ENCODE data around the gene VHLL. TPM values are rescaled to one million over a fixed set of nuclear protein-coding genes. Genes with fewer than 3 reads are reported as not detected.

Gene VHLL
- total RNA-seq, 1 donor: not detected

DNA sequence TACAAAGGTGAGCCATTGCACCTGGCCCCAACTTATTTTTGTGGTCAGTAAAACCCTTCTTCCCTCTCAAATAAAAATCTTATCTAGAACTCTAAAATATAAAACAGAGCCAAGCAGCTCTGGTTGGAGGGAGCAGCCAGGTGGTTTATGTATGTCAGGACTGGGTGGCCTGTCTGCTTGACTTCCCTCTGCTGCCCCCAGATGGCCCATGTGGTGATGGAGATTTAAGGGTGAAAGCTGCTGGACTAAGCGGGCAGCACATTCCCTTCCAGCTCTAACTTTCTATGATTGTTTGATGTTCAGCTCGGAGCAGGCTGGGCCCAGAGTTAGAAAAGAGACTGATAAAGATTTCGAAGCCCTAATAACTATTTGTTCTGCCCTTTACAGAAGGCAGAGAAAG is 39.3 kb downstream of the VHLL start:
- TF ChIP-seq, protein P1, sequence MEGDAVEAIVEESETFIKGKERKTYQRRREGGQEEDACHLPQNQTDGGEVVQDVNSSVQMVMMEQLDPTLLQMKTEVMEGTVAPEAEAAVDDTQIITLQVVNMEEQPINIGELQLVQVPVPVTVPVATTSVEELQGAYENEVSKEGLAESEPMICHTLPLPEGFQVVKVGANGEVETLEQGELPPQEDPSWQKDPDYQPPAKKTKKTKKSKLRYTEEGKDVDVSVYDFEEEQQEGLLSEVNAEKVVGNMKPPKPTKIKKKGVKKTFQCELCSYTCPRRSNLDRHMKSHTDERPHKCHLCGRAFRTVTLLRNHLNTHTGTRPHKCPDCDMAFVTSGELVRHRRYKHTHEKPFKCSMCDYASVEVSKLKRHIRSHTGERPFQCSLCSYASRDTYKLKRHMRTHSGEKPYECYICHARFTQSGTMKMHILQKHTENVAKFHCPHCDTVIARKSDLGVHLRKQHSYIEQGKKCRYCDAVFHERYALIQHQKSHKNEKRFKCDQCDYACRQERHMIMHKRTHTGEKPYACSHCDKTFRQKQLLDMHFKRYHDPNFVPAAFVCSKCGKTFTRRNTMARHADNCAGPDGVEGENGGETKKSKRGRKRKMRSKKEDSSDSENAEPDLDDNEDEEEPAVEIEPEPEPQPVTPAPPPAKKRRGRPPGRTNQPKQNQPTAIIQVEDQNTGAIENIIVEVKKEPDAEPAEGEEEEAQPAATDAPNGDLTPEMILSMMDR (IDR thresholded peaks at IDR 0.05; ENCODE audit: insufficient read depth, low read depth, low read length): peak; percentile 21
- no peak overlapping the region for H3K4me3 ChIP-seq (ENCODE audit: low read depth, low read length)
- DNase-seq (ENCODE audit: low read depth): peak; percentile 28

DNA sequence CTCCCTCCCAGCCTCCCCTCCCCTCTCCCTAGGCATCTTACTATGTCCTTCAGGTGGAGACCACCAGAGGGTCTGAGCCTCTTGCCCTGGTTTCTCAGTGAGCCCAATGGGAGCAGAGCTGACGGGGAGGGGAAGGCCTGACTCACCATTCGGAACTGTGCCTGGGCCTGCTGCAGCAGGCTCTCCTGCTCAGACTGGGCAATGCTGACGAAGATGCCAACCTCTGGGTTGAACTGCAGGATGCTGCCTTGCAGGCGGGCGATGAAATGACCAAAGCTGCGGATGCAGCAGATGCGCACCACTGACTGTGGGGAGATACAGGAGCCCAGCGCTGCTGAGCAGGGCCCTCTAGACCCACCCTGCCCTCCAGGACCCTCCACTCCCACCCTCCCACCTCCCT is 40.2 kb downstream of the VHLL start:
- TF ChIP-seq, protein P1 (IDR thresholded peaks at IDR 0.05; ENCODE audit: insufficient read depth, low read depth, low read length): no peak
- DNase-seq (ENCODE audit: low read depth): no peak
- no peak overlapping the region for H3K4me3 ChIP-seq (ENCODE audit: low read depth, low read length)

DNA sequence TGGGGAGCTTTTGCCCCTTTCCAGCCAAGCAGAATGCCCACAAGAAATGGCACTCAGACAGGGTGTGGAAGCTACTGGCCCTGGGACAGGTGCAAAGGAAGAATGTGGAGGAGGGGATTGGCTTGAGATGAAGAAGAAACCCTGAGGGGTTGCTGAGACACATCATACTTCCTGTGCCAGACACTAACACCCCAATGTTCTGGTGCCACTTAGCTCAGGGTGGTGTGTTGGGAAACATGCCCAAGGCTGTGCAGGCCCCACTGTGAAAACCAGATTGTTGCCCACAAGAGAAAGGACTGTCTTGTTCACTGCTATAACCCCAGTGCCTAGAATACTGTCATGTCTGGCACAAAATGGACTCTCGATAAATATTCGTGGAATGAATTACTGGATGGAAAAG is 41.4 kb downstream of the VHLL start:
- TF ChIP-seq, protein P1 (IDR thresholded peaks at IDR 0.05; ENCODE audit: insufficient read depth, low read depth, low read length): no peak
- H3K4me3 ChIP-seq (ENCODE audit: low read depth, low read length): no peak overlapping the region
- no peak for DNase-seq (ENCODE audit: low read depth)

DNA sequence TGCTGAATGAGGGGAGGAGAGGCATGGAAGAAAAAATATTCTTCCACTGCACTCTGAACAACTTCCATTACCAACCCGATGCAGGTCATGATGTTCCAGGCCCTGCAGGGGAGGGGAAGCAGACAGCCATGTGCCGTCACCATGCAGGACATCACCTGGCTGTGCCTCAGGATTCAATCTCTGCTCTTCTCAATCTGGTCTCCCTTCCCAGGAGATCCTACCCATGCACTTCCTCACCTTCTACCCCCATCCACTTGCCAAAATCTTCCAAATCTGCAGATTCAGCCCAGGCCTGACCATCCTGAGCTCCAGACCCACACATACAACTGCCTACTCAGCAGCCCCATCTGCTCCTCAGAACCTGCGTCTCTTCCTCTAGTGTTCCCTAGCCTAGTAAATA is 45.5 kb downstream of the VHLL start:
- H3K4me3 ChIP-seq (ENCODE audit: low read depth, low read length): no peak overlapping the region
- DNase-seq (ENCODE audit: low read depth): no peak
- TF ChIP-seq, protein P1 (IDR thresholded peaks at IDR 0.05; ENCODE audit: insufficient read depth, low read depth, low read length): no peak

DNA sequence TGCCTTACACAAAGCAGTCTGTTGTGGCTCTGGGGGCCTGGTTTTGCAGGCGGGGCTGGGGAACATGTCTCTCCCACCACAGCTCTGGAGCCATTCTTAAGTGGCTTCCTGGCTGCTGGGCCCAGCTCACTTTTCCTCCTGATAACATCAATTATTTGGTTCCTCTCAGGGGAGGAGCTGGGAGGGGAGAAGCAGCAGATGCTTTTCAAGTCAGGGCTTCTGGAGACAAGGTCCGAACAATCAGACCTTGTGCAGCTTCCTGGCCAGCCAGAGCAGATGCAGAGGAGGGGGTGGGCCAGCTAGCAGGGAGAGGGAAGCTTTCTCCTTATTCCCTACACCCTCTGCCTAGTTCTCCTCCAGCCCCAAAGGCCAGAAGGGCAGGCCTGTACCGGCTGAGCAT is 47.6 kb downstream of the VHLL start:
- TF ChIP-seq, protein P1 (IDR thresholded peaks at IDR 0.05; ENCODE audit: insufficient read depth, low read depth, low read length): no peak
- no peak for DNase-seq (ENCODE audit: low read depth)
- no peak overlapping the region for H3K4me3 ChIP-seq (ENCODE audit: low read depth, low read length)

DNA sequence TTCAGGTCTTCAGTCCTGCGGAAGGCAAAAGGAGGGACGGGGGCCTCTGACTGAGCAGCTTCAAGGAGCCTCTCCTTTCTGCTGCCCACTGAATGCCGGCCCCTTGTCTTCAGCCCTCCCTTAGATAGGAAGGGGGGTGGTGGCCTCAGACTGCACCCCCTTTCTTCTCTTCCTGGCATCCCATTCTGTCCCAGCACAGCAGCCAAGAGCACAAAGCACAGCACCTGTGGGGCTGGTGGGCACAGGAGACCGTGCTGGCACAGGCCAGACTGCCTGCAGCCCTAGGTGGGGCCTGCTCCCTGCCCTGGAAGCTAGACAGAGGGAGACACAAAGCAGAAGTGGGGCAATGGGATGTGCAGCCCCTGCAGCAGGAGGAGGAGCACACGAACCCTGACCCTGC is 49.5 kb downstream of the VHLL start:
- no peak for DNase-seq (ENCODE audit: low read depth)
- TF ChIP-seq, protein P1 (IDR thresholded peaks at IDR 0.05; ENCODE audit: insufficient read depth, low read depth, low read length): no peak
- H3K4me3 ChIP-seq (ENCODE audit: low read depth, low read length): no peak overlapping the region

Other genes with a start within 250 kb of the VHLL start
- 13.5 and 20.3 TPM in 2 replicates for gene UBQLN4, start 245.5 kb downstream of the VHLL start, total RNA-seq
- gene LAMTOR2, start 244.5 kb downstream of the VHLL start, total RNA-seq: 38.3 and 40.6 TPM in 2 replicates
- not detected in 2 replicates for gene RAB25, start 238.1 kb downstream of the VHLL start, total RNA-seq
- 1.7 and 1.9 TPM in 2 replicates for gene MEX3A, start 216.8 kb downstream of the VHLL start, total RNA-seq
- 694 and 1,059 TPM in 2 replicates for gene LMNA, start 184.6 kb downstream of the VHLL start, total RNA-seq
- 0.43 and 0.64 TPM in 2 replicates for gene SEMA4A, start 145.7 kb downstream of the VHLL start, total RNA-seq
- 17.1 and 18.6 TPM in 2 replicates for gene SLC25A44, start 105.2 kb downstream of the VHLL start, total RNA-seq
- 30.2 and 50.9 TPM in 2 replicates for gene PMF1, start 86.3 kb downstream of the VHLL start, total RNA-seq
- not detected in 2 replicates for gene BGLAP, start 57.1 kb downstream of the VHLL start, total RNA-seq
- gene PAQR6, start 51.3 kb downstream of the VHLL start, total RNA-seq: 0.43 and 0.64 TPM in 2 replicates
- gene SMG5, start 16.5 kb downstream of the VHLL start, total RNA-seq: 52.2 and 63.5 TPM in 2 replicates
- 0.86 and 1.3 TPM in 2 replicates for gene TMEM79, start 15.0 kb downstream of the VHLL start, total RNA-seq
- 55.3 and 55.4 TPM in 2 replicates for gene GLMP, start 3.6 kb downstream of the VHLL start, total RNA-seq
- gene CCT3, start 39.0 kb upstream of the VHLL start, total RNA-seq: 268 and 431 TPM in 2 replicates
- gene TSACC, start 39.2 kb upstream of the VHLL start, total RNA-seq: not detected in 2 replicates
- gene RHBG, start 69.9 kb upstream of the VHLL start, total RNA-seq: not detected in 2 replicates
- 10.0 and 10.8 TPM in 2 replicates for gene MEF2D, start 201.5 kb upstream of the VHLL start, total RNA-seq